ENCODE data around the gene EML4. TPM values are rescaled to one million over a fixed set of nuclear protein-coding genes. Genes with fewer than 3 reads are reported as not detected.
A peak's percentile ranks its signal among the peaks of the same experiment; 100 is the strongest.

Gene EML4
- total and polyA plus RNA-seq, 10 of the 15 experiments (the other 5 are each of a cell fraction or from before 2014, with no cell fraction given), result 23.1 to 91.3 (median 77.4) TPM

DNA sequence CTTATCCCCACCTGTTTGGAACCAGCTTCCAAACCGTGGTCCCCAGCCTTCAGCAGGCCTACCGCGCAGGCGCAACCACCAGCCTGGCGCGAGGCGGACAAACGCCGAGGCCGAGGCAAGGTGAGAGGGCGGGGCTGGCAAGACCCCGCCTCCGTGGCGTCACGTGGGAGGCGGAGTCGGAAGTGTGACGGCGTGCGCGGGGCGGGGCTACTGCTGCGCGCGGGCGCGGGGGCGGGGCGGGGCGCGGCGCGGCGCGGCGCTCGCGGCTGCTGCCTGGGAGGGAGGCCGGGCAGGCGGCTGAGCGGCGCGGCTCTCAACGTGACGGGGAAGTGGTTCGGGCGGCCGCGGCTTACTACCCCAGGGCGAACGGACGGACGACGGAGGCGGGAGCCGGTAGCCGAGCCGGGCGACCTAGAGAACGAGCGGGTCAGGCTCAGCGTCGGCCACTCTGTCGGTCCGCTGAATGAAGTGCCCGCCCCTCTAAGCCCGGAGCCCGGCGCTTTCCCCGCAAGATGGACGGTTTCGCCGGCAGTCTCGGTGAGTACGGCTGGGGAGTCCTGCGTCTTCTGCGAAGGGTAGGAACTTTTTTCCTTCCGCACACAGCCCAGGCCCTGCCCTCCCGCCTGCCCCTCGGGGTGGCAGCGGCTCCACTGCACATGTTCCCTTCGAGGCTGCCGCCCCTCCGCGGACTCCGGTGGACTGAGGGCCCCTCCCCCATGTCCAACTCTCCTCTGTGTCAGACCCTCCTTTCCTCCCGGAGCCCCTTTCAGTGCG lies at the start of gene EML4 (continued):
- TF ChIP-seq, protein P1, sequence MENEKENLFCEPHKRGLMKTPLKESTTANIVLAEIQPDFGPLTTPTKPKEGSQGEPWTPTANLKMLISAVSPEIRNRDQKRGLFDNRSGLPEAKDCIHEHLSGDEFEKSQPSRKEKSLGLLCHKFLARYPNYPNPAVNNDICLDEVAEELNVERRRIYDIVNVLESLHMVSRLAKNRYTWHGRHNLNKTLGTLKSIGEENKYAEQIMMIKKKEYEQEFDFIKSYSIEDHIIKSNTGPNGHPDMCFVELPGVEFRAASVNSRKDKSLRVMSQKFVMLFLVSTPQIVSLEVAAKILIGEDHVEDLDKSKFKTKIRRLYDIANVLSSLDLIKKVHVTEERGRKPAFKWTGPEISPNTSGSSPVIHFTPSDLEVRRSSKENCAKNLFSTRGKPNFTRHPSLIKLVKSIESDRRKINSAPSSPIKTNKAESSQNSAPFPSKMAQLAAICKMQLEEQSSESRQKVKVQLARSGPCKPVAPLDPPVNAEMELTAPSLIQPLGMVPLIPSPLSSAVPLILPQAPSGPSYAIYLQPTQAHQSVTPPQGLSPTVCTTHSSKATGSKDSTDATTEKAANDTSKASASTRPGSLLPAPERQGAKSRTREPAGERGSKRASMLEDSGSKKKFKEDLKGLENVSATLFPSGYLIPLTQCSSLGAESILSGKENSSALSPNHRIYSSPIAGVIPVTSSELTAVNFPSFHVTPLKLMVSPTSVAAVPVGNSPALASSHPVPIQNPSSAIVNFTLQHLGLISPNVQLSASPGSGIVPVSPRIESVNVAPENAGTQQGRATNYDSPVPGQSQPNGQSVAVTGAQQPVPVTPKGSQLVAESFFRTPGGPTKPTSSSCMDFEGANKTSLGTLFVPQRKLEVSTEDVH (IDR thresholded peaks at IDR 0.05; ENCODE audit: low read depth, partially characterized antibody), result no peak
- peak; percentile 41; the same call in 1 of the 2 replicates for TF ChIP-seq CHD2 (IDR thresholded peaks at IDR 0.05; ENCODE audit: borderline replicate concordance, low read depth, low read length)
- TF ChIP-seq WRNIP1 (IDR thresholded peaks at IDR 0.05; ENCODE audit: borderline replicate concordance, low read depth, low read length), result no peak
- TF ChIP-seq, protein P2, sequence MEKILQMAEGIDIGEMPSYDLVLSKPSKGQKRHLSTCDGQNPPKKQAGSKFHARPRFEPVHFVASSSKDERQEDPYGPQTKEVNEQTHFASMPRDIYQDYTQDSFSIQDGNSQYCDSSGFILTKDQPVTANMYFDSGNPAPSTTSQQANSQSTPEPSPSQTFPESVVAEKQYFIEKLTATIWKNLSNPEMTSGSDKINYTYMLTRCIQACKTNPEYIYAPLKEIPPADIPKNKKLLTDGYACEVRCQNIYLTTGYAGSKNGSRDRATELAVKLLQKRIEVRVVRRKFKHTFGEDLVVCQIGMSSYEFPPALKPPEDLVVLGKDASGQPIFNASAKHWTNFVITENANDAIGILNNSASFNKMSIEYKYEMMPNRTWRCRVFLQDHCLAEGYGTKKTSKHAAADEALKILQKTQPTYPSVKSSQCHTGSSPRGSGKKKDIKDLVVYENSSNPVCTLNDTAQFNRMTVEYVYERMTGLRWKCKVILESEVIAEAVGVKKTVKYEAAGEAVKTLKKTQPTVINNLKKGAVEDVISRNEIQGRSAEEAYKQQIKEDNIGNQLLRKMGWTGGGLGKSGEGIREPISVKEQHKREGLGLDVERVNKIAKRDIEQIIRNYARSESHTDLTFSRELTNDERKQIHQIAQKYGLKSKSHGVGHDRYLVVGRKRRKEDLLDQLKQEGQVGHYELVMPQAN (conservative IDR thresholded peaks at IDR 0.05), result peak; percentile 88
- no peak for TF ChIP-seq RAD21 (IDR thresholded peaks at IDR 0.05; ENCODE audit: insufficient read depth, low read depth, low read length)
- TF ChIP-seq, protein P3, sequence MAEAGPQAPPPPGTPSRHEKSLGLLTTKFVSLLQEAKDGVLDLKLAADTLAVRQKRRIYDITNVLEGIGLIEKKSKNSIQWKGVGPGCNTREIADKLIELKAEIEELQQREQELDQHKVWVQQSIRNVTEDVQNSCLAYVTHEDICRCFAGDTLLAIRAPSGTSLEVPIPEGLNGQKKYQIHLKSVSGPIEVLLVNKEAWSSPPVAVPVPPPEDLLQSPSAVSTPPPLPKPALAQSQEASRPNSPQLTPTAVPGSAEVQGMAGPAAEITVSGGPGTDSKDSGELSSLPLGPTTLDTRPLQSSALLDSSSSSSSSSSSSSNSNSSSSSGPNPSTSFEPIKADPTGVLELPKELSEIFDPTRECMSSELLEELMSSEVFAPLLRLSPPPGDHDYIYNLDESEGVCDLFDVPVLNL (IDR thresholded peaks at IDR 0.05; ENCODE audit: low read depth, low read length), result no peak
- TF ChIP-seq, protein P4, sequence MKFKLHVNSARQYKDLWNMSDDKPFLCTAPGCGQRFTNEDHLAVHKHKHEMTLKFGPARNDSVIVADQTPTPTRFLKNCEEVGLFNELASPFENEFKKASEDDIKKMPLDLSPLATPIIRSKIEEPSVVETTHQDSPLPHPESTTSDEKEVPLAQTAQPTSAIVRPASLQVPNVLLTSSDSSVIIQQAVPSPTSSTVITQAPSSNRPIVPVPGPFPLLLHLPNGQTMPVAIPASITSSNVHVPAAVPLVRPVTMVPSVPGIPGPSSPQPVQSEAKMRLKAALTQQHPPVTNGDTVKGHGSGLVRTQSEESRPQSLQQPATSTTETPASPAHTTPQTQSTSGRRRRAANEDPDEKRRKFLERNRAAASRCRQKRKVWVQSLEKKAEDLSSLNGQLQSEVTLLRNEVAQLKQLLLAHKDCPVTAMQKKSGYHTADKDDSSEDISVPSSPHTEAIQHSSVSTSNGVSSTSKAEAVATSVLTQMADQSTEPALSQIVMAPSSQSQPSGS (IDR thresholded peaks at IDR 0.05; ENCODE audit: low read length), result no peak
- TF ChIP-seq SMAD1 (IDR thresholded peaks at IDR 0.05; ENCODE audit: low read depth, partially characterized antibody), result no peak
- no peak for TF ChIP-seq ZBED1 (IDR thresholded peaks at IDR 0.05; ENCODE audit: borderline replicate concordance)
- TF ChIP-seq, protein P5, sequence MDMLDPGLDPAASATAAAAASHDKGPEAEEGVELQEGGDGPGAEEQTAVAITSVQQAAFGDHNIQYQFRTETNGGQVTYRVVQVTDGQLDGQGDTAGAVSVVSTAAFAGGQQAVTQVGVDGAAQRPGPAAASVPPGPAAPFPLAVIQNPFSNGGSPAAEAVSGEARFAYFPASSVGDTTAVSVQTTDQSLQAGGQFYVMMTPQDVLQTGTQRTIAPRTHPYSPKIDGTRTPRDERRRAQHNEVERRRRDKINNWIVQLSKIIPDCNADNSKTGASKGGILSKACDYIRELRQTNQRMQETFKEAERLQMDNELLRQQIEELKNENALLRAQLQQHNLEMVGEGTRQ (IDR thresholded peaks at IDR 0.05; ENCODE audit: borderline replicate concordance, low read depth, low read length), result peak; percentile 79
- TF ChIP-seq POLR2AphosphoS5 (IDR thresholded peaks at IDR 0.05; ENCODE audit: low read length), result peak; percentile 84
- no peak for TF ChIP-seq CHD4 (IDR thresholded peaks at IDR 0.05)
- TF ChIP-seq SRF (IDR thresholded peaks at IDR 0.05; ENCODE audit: low read depth in 2 of 2, low read length in 2 of 2), result no peak
- TF ChIP-seq, protein P6, sequence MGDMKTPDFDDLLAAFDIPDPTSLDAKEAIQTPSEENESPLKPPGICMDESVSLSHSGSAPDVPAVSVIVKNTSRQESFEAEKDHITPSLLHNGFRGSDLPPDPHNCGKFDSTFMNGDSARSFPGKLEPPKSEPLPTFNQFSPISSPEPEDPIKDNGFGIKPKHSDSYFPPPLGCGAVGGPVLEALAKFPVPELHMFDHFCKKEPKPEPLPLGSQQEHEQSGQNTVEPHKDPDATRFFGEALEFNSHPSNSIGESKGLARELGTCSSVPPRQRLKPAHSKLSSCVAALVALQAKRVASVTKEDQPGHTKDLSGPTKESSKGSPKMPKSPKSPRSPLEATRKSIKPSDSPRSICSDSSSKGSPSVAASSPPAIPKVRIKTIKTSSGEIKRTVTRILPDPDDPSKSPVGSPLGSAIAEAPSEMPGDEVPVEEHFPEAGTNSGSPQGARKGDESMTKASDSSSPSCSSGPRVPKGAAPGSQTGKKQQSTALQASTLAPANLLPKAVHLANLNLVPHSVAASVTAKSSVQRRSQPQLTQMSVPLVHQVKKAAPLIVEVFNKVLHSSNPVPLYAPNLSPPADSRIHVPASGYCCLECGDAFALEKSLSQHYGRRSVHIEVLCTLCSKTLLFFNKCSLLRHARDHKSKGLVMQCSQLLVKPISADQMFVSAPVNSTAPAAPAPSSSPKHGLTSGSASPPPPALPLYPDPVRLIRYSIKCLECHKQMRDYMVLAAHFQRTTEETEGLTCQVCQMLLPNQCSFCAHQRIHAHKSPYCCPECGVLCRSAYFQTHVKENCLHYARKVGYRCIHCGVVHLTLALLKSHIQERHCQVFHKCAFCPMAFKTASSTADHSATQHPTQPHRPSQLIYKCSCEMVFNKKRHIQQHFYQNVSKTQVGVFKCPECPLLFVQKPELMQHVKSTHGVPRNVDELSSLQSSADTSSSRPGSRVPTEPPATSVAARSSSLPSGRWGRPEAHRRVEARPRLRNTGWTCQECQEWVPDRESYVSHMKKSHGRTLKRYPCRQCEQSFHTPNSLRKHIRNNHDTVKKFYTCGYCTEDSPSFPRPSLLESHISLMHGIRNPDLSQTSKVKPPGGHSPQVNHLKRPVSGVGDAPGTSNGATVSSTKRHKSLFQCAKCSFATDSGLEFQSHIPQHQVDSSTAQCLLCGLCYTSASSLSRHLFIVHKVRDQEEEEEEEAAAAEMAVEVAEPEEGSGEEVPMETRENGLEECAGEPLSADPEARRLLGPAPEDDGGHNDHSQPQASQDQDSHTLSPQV (IDR thresholded peaks at IDR 0.05), result no peak
- no peak; the same call in 1 of the 2 replicates for TF ChIP-seq HDGF (IDR thresholded peaks at IDR 0.05)
- TF ChIP-seq NFYB (IDR thresholded peaks at IDR 0.05; ENCODE audit: insufficient read depth, low read depth, low read length), result no peak
